Medulla oblongata (tissue), 1 donor: Measurements from ENCODE around the gene HIGD1B.

Experiments
- DNase-seq: peaks from one replicate; pipeline ENCODE4 v3.0.0-alpha.2; 2015; ENCODE audit errors: extremely low spot score

Gene HIGD1B

DNA sequence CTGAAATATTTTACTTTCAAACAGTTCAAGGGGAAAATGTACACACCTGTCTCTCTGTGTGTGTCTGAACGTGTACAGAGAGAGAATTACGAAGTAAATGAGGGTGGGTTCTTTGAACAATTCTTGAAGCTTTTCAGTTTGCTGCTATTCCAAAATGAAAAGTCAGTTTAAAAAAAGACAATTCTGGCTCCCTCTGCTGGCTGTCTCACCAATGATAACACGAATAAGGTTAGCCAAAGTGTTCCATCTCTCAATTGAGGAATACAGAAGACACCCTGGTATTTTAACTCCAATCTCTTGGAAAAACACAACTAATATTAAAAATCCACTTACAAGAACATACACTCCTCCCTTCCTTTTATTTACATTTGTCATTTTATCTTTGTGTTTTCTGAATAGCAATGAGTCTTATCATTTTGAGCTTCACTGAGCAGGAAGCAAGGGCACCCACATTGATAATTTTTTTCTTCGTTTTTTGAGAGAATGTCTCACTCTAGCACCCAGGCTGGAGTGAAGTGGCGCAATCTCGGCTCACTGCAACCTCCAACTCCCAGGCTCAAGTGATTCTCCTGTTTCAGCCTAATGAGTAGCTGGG is 31.0 kb downstream of the HIGD1B start:
- peak; percentile 24 for DNase-seq

DNA sequence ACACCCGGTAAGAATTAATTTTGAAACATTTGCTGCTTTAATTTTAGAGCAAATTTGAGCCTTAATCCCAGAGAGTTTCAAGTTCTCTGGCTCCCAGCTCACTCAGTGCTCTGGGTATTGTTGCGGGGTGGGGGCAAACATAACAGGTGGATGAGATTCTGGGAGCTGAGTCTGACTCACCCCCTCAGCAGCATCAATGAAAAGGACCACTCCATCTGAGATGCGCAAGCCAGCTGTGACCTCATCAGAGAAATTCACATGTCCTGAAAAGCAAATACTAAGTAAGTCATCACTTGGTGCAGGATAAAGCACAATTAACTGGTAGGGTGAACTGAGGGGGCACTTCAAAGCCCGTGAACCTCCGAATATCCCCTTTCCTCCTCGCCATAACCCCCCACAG is 31.7 kb downstream of the HIGD1B start:
- no peak for DNase-seq

DNA sequence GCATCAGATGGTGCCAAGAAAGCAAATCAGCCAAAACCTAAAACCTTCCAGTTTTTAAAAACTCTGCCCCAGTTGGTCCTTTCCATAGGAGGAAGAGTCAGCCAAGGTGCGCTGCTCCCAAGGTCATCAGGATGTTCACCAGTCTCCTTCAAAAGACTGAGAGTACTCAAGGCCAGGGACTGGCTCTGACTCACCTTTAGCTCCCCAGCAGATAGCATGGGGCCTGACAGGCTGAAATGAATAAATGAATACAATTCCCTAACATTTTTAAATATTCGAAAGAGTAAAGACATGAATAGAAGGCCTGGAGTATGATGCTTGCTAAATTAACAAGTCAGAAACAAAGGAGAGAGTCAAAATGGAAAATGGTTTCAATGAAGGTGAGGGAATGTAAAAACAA is 32.4 kb downstream of the HIGD1B start:
- no peak for DNase-seq

DNA sequence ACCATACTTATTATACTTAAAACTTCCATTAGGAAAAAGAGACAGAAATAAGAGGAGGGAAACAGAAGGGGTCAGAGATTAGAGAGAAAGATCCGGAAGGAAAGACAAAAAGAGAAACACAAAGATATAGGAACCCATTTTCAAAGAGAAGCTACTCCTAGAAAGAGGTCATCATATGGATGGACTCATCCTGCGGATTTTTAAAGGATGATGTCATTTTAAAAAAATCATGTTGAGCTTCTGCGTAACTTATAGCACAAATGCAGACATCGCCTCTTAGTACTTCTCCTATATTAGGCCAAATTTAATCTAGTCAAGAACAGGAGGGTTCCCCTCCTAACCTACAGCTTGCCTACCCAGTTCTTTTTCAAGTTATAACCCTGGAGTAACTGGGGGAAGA is 33.5 kb downstream of the HIGD1B start:
- DNase-seq = no peak

DNA sequence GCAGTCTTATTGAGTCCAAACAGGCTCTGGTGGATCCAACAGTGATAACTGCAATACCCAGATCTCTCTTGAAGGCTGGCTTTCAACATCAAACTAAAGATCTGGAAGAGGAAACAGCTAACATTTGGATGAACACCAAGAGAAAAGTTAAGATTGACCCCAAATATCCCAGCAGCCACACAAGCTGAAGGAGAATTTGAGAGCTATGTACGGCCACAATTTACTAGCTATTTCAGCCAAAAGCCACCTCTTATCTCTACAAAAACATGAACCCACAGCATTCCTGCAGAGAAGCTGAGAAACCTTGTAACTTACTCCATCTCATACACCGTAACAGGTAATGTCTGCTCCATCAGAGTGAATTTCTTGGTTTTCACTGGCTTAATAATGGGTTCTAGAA is 37.3 kb downstream of the HIGD1B start:
- no peak for DNase-seq

DNA sequence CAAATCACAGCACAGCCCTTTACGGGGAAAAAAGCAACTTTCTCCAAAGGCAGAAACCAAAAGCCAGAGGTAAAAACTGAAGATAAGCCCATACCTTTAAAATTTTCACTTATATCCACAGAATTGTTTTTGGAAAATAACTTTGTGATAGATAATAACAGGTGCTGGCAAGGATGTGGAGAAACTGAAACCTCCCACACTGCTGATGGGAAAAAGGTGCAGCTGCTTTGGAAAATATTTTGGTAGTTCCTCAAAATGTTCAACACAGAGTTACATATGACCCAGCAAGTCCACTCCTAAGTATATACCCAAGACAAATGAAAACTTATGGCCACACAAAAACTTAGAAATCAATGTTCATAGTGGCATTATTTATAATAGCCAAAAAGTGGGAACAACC is 39.3 kb downstream of the HIGD1B start:
- DNase-seq = no peak

DNA sequence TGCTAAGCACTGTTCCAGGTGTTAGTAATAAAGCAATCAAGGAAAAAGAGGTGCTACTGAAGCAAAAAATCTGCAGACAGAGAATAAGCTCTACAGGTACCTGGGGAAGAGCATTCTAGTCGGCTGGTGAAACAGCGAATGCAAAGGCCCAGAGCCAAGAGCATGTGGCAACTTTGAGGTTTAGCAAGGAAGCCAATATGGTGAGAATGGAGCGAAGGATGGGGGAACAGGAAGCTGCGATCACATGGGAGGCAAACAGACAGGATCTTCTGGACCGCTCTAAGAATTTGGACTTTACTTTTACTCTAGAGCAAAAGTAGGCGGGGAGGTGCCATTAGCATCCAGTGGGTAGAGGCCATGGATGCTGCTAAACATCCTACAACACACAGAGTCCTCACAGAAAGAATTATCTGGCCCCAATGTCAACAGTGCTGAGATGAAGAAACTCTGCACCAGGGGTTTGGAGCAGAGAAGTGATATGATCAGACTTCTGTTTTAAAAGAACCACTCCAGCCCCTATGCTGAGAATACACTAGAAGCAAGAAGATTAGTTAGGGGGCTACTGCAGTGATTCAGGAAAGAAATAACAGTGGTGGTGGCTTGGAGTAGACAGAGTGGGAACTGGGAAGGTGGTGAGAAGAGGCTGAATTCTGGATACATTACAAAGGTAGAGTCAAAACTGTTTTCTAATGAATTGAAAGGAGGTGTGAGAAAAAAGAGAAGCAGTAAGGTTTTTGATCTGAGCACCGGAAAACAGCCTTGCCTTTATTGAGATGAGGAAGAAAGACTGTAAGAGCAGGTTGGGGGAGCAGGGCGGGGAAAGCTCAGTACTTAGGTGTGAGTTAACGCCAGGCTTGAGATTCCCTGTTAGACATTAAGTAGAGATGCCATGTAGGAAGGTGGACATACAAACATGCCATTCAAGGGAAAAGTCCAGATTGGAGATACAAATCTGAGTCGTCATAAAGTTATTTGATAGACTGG is 40.6 kb downstream of the HIGD1B start:
- peak; percentile 13 for DNase-seq

GRCh38 chr17:44889003-44889402 is 41.3 kb downstream of the HIGD1B start:
- no peak for DNase-seq

DNA sequence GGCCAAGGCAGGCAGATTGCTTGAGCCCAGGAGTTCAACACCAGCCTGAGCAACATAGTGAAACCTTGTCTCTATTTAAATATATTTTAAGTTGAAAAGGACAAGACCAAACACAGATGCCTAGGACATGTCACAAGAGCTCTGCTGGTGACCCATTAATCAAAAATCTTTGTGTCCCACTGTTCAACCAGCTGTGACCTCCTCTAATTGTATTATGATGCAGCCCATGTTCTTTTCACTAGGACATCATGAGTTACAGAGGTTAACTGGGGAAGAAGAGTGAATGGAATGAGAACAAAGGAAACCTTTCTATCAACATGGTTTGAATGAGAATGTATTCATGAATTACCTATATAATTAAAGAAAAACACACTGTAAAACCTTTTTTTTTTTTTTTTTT is 44.6 kb downstream of the HIGD1B start:
- DNase-seq = no peak

DNA sequence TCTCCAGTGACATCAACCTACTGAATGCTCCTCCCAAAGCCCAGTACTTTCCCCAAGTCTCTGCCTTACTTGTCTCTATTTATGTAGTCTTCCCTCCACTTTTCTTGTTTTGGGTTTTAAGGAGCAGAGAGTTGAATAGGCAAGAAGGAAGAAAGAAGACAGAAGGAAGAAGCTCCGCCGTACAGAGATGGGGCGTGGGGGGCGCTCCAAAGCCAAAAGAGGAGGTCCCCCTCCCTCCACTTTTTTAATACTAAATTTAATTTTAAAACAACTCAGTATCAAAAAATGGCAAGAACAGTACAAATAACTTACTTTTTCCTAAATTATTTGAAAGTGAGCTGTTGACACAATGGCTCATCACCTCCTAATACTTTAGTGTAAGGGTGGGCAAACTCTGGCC is 47.0 kb downstream of the HIGD1B start:
- DNase-seq = no peak

- no peak for DNase-seq
These were observed 51.0 kb downstream of the HIGD1B start for GRCh38 chr17:44898768-44899073.

DNA sequence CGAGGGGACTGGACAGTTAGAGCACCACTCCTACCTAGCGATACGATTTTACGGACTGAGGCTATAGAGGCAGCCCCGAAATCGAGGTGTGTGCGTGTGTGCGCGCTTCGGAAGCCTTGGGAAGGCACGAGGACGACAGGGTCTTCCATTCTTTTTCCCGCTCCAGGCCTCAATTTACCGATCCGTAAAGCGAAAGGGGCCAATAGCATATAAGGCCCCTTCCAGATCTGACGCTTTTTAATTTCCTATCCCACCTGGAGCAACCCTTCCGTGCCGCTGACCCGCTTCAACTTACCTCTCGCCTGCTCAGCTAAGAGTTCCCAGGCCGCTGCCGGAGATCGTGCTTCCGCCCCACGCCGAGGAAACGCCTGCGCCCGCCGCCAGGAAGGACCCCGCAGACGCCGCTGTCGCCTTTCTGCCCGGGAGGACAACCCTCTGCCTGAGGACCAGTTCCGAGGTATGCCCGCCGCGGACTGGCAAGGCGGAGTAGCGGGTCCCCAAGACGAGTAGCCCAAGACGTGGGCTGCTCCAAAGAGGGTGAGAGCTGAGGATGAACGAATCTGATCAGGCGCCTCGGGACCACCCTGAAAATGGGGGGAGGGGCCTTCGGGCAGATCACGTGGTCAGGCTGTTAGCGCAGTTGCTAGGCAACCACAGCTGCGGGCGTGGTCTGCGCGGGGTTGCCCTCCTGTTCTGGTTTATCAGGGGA is 51.5 kb downstream of the HIGD1B start, which contains the start of gene EFTUD2:
EFTUD2 (minus strand) TSS at position 372 of the 709 bp plus-strand sequence. CDS start 4,924 bp downstream, outside the sequence.
- peak; percentile 91 for DNase-seq
